HL-60/S4 treated with retinoic acid at 250 ng/mL for 4 days and 3 days (cell line): Measurements from ENCODE around the gene CCDC122.

ENCODE experiments used
- in situ Hi-C: fragments of 300-500 bp; cut with MboI; formaldehyde crosslinking; loops from 2 replicates; pipeline ENCODE4 v1.7.0; 2022; ENCODE audit warnings: low sequenced_read_pairs

CCDC122 gene

DNA sequence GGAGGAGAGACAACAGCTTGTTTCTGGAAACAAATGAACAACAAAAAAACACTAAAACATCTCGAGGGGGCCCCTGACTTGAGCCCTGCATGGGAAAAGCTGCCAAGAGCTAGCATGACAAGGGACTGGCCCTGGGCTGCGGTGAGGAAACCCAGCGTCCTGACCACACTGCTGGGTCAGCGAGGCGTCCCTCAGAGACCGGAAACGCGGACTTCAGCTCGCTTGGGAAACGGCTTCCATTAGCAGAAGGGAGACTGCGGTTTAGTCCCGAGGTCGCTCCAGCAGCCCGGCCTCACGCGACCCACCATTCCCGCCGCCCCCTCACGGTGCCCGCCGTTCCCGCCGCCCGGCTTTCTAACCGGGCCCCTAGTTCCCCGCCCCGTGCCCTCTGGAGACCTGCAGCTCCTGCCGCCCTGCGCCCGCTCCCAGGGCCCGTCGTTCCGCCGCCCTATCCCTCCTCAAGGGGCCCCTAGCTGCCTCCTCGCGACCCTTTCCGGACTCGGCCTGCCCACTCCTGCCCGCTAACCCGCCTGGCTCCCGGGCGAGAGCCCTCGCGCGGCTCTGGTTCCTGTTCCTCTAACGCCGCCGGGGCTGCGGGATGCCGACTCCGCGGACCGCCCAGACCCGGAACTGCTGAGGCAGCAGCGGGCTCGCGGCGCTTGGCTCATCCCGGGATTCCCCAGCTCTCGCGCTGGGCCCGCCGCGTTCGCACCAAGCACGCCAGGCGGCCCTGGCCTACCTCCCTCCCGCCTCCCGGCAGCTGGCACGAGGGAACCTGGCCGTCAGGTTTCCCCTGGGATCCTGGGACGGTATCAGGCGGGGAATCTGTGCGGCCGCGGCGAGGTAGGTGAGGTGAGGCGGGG lies at the start of gene CCDC122:
Gene CCDC122 (minus strand): TSS at position 849 of the 863 bp plus-strand sequence. CDS start 10,364 bp downstream, outside the sequence.
- in situ Hi-C loops: no loop called here

DNA sequence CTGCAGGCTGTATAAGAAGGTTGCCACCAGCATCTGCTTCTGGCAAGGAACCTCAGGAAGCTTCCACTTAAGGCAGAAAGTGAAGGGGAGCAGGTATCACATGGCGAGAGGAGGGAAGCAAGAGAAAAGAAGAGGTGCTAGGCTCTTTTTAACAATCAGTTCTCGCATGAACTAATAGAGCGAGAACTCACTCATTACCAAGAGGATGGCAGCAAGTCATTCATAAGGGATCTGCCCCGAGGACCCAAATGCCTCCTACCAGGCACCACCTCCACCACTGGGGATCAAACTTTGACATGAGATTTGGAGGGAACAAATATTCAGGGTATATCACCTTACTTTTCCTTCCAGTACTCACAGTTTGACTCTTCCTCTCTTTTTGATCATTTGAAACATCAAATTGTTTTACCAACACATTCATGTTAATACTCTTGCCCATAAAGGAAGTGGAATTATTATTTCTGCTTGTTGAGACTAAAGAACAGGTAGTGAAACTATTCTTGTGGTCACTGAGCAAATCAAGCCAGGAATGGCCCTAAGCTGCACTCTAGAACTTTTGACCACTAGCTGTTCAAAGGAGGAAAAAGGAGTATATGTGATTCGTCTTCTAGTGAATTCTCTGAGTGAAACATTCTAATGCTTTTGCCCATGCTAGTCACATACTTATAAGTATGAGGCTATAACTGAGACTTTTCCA lies 45.2 kb upstream of the CCDC122 start:
- in situ Hi-C loops: no loop called here

DNA sequence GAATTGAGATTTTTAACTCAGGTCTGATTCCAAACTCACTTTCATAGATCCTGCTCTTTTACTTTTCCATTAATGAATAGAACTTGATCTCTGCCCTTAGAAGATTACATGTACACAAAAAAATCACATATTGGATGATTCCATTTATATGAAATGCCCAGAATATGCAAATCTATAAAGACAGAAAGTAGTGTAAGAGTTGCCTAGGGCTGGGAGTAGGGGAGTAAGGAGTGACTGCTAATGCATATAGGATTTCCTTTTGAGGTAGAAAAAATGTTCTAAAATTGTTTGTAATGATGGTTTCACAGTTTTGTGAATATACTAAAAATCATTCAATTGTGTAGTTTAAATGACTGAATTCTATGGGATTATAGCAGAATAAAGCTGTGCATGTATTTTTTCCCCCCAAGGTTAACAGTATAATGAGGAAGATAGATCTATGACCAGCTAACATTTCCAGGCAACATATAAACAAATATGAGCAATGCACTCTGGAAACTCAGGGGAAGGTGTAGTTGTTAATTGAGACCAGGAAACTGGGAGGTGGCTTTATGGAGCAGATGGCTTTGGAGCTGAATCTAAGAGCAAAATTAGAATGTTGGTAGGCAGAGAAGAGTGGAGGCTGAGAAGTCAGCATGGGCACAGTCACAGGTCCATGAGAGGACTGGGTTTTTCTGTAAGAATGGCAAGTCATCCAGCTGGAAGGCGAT lies 41.6 kb upstream of the CCDC122 start:
- in situ Hi-C loops: no loop called here

DNA sequence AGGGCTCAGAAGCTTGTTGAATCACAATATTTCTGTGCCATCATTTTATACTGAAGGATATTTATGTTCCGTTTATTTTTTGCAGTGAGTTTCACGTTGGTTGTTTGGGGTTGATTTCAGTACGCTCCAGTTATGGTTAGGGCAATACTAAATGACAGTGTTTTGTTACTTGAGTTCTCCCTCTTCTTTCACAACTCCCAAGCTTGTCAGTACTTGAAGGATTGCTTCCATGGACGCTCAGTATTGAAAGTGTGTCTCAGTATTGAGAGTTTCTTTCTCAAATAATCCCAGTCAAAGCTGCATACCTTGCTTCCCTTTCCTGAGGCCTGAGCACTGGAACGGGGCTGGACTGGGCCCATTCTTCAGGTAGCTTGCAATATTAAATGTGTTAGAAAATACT lies 39.1 kb upstream of the CCDC122 start:
- in situ Hi-C loops: loop anchor here (10.0 kb wide), 1 partner anchor 516 kb away; no protein-coding TSS in a partner anchor

DNA sequence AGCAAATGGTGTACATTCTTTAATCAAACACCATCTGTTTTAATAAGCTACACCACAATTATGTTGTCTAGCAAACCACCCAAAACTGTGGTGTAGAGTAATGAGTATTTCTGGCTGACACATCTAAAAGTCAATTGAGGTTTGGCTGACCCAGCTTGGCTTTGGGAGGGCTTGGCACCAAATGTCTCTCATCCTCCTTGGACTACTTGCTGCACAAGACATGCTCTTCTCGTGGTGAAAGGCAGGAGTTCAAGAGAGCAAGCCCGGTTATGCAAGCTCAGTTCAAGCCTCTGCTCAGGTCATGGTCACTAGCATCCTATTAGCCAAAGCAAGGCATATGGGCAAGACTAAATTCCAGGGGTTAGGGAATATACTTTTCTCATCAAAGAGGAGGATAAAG lies 37.3 kb upstream of the CCDC122 start:
- in situ Hi-C loops: loop anchor here (10.0 kb wide), 1 partner anchor 518 kb away; no protein-coding TSS in a partner anchor

DNA sequence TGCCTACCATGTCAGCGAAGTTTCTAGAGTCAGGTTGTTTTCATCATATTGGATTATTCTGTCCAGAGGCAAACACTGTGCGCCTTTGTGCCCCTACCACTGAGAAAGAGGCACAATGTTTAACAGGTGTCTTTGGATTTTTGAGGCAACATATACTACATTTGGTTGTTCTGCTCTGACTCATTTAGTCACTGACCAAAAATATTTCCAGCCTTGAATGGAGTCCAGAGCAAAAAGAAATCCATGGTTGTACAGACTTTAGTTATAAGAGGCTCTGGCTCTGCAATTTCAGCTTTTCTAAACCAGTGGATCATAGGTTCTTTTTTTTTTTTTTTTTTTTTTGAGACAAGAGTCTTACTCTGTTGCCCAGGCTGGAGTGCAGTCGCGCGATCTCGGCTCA lies 35.9 kb upstream of the CCDC122 start:
- in situ Hi-C loops: loop anchor here (10.0 kb wide), 1 partner anchor 519 kb away; no protein-coding TSS in a partner anchor

DNA sequence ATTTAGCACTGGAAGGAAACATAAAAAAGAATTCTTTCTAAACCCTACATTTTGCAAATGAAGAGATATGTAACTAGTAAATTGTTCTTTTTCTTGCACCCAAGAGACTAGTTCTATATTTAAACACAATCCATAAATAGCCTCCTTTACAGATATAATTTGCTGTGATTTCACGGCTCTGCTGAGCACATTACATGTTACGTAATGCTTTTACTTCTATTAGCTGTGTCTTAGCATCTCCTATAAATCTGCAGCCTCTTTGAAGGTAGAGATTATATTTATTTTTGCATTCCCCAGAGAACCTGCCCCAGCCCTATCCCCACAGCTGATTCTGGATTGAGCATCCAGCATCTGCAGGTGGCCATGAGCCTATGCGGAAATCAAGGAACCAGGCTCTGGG lies 32.3 kb upstream of the CCDC122 start:
- in situ Hi-C loops: loop anchor here (10.0 kb wide), 1 partner anchor 523 kb away; no protein-coding TSS in a partner anchor

DNA sequence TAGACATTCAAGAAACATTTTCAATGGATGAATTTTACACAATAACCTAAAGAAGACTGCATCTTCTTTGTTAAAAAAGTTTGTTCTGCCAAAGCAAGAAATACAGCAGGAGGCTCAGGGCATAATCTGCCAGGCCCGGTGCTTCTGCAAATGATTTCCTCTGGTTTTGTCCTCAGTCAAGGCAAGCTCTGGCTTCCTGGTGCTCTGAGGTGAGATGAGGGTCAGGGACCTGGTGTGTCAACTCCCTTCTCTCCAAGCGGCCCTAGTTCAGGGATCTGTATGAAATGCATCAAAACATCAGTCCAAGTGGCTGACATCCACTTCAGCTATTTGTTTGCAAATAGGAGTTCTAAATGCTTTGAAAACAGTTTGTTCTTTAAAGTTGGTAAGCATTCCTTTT lies 31.7 kb upstream of the CCDC122 start:
- in situ Hi-C loops: loop anchor here (10.0 kb wide), 1 partner anchor 524 kb away; no protein-coding TSS in a partner anchor

DNA sequence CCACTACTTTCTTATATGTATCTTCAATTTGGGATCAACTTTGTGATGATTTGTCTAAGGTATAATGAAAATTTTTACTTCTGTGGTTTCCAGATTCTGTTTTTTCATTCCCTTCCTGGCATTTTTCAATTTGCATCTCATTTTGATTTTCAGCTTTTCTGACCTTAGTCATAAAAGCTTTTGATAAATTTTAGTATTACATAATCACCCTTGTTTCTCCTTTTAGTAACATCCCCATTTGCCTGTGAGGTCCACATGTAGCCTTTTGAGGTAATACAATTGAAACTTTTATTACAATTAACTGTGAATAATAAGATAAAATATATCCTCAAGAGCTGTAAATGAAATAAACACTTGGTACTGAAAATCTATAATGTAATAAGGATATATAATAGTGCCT lies 31.3 kb upstream of the CCDC122 start:
- in situ Hi-C loops: loop anchor here (10.0 kb wide), 1 partner anchor 524 kb away; no protein-coding TSS in a partner anchor

DNA sequence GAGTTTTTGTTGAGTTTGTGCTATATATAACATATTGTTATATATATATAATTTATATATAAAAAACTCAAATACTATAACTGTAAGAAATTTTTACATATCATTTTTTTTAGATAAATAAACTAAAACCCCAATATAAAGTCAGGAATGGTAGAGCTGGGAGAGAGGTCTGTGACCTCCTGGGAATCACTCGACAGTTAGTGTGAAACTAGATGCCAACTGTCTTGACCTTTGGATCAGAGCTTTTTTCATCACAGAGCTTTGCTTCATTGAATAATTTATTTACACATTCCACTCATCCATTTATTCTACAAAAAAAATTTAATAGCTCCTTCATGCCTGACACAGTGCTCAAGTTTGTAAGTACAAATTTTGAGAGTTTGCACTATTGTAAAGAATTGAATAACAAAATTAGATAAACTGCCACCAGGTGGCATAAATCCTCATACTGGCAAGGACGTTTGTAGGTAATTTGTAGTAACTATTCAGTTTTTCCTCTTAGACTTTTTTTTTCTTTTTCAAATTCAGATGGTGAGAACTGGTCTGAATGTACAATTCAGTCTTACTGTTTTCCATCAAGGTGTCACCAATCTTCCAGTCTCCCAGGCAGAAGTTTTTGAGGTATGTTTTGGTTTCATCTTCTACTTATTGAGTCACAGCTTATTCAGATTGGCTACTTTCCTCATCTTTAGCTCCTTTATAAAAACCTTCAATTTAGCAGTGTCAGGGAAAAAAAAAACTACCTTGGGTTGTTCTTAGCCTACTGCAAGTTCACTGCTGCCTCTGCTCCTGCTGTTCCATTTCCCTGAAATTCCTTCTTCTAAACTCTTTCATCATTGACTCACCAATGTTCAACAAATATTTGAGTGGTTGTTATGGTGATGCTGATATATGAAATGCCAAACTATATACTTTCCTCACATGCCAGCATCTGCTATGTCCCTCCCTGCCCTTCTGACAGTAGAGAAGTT lies 28.9 kb upstream of the CCDC122 start:
- in situ Hi-C loops: no loop called here

DNA sequence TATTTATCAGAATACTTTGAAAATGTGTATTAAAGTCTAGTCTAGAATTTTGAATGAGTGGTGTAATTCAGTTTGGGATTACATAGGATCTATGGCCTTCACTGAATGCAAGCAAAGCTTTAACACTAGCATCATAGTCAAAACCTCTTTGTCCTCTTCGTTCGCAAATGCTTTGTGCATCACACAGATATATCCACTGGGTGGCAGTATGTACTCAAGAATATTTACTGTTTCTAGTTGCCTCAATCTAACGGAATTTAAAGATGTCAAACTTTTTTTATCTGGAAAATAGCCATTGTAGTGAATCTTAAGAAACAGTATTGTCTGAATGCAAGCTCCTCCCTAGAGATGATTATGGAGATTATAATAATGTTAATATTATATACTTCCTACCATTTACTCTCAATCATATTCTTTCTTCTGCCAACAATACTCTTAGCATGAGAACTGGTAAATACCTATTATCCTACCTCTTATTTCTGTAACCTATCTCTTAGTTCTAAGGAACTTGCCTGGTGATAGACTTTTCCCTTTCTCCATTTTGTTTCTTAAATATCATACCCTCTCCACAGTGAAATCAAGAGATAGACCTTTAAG lies 26.0 kb upstream of the CCDC122 start:
- in situ Hi-C loops: no loop called here

DNA sequence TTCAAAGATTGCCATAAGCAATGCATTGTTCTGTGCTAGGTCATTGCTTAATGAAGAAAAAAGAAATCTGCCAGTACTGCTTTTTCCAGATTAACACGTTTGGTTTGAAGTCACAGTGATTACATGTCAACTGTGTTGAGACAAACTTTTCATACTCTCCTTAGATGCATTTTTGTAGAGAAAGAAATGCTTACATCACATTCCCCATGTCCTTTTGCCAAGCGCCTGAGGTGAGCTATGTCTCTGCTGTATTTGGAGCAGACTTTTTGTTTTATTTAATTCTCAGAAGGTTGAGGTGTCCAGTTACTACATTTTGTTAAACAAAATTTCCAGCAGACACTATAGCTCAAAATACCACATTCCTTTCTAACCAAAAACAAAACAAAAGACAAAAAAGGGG lies 16.4 kb upstream of the CCDC122 start:
- in situ Hi-C loops: no loop called here

DNA sequence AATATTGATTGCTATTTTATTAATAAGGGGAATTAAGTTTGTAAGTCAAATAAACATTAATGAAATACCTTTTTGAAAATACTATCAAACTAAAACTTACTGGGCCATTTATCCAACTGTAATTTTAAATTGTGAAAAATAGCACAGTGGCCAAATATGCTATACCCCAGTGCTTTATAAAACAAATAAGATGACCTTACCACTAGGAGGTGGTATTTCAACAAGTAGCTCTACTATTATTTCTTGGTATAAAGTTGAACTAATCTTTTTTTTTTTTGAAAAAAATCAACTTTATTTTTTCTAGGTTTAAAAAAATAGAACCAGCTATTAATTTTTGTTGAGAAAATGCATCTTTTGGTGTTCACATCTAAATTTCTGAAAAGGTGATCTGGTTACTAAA lies 14.9 kb upstream of the CCDC122 start:
- in situ Hi-C loops: no loop called here

DNA sequence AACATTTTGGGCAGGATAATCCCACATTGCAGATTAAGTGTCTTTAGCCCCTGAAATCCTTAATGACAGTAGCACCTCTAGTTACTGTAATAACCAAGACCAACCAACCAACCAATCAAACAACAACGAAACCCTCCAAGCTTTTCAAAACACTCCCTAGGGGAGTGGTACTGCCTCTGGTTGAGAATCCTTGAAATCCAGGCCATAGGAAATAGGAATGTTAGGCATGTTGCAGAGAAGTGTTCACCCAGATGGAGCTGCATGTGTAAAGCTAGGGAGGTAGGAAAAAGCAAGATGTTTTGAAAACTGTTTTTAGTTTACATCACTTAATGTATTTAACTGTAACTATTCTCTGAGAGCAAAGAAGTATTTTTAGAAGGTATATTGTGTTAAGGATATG lies 4.7 kb upstream of the CCDC122 start:
- in situ Hi-C loops: no loop called here

DNA sequence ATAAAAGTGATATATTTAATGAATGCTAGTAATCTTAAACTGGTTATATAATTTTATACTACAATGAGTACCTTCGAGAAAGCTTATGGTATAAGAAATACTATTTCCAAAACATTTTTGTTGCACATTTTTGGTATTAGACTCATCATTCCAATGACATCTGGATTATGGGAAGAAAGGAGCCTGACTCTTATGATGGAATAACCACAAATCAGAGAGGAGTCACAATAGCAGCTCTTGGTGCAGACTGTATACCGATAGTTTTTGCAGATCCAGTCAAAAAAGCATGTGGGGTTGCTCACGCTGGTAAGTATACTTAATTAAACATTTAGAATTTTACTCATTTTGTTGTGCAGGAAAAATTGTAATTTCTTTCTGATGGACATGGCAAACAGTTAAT lies 4.1 kb upstream of the CCDC122 start:
- in situ Hi-C loops: no loop called here

DNA sequence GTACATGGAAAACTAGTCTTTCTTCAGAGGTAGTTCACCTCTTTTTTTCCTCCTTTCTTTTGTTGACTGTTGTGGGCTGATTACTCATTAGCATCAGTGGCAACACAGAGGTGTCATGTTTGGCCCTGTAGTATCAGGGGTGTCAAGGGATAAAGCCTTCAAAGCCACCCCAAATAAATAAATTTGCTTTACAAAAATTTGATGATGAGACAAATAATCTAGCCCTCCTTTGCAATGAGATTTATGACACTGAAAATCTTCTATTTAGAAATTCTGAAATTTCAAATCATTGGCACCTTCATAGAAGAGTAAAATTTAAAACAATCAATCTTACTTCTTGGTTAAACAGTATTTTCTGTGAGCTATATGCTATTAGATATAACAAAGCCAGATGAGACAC lies 2.0 kb upstream of the CCDC122 start:
- in situ Hi-C loops: no loop called here

DNA sequence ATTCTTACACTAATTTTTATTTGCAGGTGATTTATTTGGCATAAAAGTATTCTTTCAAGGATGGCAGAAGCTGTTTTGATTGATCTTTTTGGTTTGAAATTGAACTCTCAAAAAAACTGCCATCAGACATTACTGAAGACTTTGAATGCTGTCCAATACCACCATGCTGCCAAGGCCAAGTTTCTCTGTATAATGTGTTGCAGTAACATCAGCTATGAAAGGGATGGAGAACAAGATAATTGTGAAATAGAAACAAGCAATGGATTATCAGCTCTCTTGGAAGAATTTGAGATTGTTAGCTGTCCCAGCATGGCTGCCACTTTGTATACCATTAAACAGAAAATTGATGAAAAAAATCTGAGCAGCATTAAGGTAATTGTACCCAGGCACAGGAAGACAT lies 1.4 kb upstream of the CCDC122 start:
- in situ Hi-C loops: no loop called here

DNA sequence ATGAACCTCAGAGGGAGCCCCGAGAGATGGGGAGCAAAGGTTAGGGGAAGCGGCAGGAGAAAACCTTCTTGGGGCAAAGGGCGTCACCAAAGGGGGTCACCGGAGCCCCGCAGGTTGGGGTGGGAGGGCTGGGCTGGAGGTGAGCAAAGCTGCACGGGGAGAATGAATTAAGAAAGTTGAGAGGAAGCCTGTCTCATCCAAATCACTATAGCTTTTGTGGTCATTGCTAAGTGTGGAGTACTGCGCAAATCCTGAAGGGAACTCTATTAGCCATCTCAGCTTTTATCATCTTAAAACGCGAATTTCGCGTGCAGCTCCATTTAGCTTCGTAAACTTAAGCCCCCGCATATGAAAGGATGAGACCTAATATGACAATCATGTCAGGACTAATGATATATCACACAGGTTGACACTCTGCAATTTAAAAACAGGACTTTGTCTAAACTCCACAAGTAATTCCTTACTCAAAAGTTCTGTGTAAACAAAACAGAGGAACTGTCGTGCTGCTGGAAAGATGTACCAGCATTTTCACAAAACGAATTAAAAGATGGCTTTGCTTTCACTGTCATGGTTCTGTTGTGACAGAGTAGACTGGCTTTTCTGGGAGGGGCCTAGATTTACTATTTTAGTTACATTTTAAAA lies 795 bp upstream of the CCDC122 start:
- in situ Hi-C loops: no loop called here

DNA sequence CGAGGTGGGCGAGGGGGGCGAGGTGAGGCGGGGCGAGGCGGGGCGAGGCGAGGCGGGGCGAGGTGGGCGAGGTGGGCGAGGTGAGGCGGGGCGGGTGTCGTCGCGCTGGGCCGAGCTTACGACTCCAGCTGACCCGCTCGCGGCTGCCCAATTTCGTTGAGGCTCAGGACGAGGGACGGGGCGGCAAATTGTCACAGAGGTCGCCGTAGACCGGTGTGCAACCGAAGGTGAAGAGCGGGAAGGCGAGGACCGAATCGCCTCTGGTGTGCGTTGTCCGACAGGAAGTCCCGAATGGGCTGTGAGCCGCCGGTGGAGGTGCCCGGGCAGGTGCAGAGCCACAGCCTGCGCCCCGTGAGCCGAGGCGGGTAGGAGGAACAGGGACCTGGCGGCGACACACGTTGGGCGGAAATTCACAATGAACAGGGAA lies 228 bp upstream of the CCDC122 start, which contains the start of gene LACC1:
Gene LACC1 (plus strand): TSS at position 150 of the 427 bp plus-strand sequence. CDS start 1,082 bp downstream, outside the sequence.
- in situ Hi-C loops: no loop called here
